Measurements from ENCODE around the gene TAF1.
"Not testable (repeated sequence)": the region's sequence is repeated elsewhere in the genome, so short reads cannot be mapped to it uniquely, and the experiment has no call there.

Gene TAF1, protein sequence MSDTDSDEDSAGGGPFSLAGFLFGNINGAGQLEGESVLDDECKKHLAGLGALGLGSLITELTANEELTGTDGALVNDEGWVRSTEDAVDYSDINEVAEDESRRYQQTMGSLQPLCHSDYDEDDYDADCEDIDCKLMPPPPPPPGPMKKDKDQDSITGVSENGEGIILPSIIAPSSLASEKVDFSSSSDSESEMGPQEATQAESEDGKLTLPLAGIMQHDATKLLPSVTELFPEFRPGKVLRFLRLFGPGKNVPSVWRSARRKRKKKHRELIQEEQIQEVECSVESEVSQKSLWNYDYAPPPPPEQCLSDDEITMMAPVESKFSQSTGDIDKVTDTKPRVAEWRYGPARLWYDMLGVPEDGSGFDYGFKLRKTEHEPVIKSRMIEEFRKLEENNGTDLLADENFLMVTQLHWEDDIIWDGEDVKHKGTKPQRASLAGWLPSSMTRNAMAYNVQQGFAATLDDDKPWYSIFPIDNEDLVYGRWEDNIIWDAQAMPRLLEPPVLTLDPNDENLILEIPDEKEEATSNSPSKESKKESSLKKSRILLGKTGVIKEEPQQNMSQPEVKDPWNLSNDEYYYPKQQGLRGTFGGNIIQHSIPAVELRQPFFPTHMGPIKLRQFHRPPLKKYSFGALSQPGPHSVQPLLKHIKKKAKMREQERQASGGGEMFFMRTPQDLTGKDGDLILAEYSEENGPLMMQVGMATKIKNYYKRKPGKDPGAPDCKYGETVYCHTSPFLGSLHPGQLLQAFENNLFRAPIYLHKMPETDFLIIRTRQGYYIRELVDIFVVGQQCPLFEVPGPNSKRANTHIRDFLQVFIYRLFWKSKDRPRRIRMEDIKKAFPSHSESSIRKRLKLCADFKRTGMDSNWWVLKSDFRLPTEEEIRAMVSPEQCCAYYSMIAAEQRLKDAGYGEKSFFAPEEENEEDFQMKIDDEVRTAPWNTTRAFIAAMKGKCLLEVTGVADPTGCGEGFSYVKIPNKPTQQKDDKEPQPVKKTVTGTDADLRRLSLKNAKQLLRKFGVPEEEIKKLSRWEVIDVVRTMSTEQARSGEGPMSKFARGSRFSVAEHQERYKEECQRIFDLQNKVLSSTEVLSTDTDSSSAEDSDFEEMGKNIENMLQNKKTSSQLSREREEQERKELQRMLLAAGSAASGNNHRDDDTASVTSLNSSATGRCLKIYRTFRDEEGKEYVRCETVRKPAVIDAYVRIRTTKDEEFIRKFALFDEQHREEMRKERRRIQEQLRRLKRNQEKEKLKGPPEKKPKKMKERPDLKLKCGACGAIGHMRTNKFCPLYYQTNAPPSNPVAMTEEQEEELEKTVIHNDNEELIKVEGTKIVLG (N-terminal part only)

DNA sequence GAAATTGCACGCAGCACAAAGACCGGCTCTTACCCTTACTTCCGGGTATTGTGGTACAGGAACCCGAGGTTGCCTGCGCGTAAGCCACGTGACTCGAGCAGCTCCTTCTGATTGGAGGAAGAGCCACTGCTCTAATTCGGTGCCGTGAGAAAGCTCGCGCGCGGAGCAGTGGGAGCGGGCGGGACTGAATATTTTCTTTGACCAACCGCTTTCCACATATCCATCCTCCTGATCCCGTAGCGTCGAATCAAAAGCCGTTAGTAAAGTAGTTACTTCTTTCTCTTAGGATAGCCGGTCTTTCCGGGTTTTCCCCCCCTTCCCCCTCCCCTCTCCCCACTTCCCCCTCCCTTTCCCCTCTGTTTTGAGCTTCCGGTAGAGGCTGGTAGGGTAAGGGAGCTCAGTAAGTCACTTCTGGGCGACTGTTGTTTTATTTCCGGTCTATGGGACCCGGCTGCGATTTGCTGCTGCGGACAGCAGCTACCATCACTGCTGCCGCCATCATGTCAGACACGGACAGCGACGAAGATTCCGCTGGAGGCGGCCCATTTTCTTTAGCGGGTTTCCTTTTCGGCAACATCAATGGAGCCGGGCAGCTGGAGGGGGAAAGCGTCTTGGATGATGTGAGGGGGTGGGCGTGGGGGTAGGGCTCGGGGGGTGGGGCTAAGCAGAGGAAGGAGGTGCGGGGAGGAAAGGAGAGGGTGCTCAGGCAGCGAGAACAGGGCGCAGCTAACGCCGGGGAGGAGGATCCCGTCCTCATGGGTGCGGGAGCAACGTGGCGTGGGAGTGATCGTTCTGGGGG lies at the start of gene TAF1:
Gene TAF1, plus strand, starts transcription at position 483 of the 799 bp plus-strand sequence. Its CDS starts 18 bp downstream, at position 501.
- peak; percentile 96 for DNase-seq (ENCODE audit: low spot score)

DNA sequence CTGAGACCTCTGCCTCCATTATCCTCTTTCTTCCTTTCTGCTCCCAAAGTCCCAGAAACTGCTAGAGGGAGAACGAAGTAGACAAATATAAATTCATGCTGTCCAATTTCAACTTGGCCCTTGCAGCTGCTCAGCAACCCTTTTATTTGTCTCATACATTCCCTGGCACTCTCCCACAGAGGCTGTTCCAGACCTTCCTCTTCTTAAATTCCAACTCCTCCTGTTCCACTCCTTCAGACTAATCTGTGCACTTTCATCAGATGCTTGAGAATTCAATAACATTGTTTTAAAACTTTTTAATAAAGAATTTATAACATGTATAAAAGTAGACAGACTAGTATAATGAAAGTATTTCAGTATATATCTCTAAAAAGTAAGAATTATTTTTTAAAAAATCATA lies 49.2 kb upstream of the TAF1 start:
- DNase-seq (ENCODE audit: low spot score), result not testable (repeated sequence)

GRCh38 chrX:71320126-71320525 lies 46.0 kb upstream of the TAF1 start:
- no peak for DNase-seq (ENCODE audit: low spot score)

DNA sequence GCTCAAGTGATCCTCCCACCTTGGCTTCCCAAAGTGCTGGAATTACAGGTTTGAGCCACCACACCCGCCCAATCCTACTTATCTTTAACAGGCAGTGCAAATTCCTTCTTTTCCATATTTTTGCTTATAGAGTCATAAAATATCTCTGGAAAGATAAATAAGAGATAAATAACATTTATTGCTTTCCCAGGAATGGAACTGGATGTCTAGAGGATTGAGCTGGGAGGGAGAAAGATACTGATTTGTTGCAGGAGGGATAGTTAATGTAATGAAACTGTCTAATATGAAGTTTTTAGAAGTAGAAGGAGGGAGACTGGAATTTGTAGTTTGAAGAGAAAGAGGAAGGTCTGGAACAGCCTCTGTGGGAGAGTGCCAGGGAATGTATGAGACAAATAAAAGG lies 44.4 kb upstream of the TAF1 start:
- DNase-seq (ENCODE audit: low spot score), result no peak

- DNase-seq (ENCODE audit: low spot score), result not testable (repeated sequence)
These were observed 41.7 kb upstream of the TAF1 start for GRCh38 chrX:71324452-71324851.

- DNase-seq (ENCODE audit: low spot score), result no peak
These were observed 39.8 kb upstream of the TAF1 start for GRCh38 chrX:71326394-71326793.

DNA sequence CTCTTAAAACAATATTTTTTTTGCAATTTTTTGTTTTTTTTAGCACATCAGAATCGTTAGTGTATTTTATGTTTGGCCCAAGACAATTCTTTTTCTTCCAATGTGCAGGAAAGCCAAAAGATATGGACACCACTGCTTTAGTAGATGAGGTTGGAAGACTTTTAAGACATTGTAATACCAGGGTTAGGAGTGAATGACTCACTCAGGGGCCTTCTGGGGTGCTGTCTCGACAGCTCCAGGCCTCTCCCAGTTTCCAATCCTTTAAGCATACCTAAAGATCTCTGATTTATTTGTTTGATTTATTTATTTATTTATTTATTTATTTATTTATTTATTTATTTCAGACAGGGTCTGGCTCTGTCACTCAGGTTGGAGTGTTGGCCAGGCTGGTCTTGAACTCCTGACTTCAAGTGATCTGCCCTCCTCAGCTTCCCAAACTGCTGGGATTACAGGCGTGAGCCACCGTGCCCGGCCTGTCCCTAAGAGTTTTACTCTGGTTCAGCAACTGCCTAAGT lies 16.9 kb upstream of the TAF1 start:
- not testable (repeated sequence) for DNase-seq (ENCODE audit: low spot score)

GRCh38 chrX:71349867-71350266 lies 16.3 kb upstream of the TAF1 start:
- not testable (repeated sequence) for DNase-seq (ENCODE audit: low spot score)

GRCh38 chrX:71352439-71352838 lies 13.7 kb upstream of the TAF1 start:
- DNase-seq (ENCODE audit: low spot score), result not testable (repeated sequence)

GRCh38 chrX:71364221-71364620 lies 1.9 kb upstream of the TAF1 start:
- DNase-seq (ENCODE audit: low spot score), result no peak

DNA sequence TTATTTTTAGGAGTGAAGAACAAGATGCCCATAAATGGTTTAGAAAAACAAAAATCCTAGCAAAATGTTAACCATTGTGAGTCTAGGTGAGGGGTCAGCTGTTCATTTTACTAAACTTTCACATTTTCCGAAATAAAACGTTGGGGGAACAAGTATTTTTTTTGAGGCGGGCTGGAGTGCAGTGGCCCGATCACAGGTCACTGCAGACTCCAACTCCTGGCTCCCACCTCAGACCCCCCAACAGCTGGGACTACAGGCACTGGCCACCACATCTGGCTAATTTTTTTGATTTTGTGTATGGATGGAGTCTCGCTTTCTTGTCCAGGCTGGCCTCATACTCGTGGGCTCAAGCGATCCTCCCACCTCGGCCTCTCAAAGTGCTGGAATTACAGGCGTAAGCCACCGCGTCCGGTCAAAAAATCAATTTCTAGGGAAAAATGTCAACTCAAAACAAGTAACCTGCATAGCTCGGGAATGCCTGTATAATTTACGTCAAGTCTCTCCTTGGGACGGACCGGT lies 742 bp upstream of the TAF1 start:
- no peak for DNase-seq (ENCODE audit: low spot score)

DNA sequence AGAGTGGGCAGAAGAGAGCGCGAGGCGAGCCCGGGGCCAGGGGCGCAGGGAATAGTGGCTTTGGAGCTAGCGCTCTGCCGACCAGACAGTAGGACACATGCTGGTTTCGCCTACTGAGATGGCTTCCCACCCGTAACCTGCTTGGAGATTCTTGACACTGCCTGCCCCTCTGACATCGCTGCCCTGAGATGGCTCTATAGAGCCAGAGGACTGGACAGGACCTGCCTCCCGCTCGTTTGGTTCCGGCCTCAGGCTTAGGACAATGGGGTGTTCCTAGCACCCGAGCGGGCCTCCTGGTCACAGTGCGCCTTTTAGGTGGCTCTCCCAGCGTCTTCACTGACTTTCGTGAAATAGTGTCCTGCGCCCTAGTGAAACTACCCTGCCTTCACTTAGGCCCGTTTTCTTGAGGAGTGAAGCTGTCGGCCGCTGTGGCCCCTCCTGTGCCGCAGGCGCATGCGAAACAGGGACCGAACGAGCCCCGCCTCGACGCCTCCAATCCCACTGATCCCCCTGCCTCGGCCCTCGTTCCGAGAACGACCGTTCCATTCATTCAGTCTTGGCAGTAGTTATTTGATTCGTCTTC lies 608 bp downstream of the TAF1 start:
- no peak for DNase-seq (ENCODE audit: low spot score)

- DNase-seq (ENCODE audit: low spot score), result no peak
These were observed 1.2 kb downstream of the TAF1 start for GRCh38 chrX:71367396-71367795.

DNA sequence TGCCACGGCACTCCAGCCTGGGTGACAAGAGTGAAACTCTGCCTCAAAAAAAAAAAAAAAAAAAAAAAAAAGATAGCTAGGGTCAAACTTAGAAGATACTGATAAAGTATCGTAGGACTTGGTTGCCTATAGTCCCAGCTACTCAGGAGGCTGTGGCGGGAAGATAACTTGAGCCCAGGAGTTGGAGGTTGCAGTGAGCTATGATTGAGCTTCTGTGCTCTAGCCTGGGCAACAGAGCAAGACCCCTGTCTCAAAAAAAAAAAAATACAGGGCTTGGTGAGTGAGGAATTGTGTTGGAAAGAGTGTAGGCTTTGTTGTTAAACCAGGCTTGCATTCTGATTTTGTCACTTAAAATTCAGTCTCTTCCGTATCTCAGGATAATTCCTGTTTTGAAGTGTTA lies 6.2 kb downstream of the TAF1 start:
- DNase-seq (ENCODE audit: low spot score), result no peak

DNA sequence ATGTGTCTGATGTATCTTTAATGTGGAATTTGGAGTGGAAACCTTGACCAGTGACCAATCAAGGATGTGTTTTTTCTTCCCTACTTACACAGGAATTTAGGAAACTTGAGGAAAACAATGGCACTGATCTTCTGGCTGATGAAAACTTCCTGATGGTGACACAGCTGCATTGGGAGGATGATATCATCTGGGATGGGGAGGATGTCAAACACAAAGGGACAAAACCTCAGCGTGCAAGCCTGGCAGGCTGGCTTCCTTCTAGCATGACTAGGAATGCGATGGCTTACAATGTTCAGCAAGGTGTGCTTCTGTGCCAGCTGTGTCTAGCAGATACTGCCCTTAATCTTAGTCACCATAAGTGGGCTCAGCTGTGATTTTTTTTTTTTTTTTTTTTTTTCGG lies 12.6 kb downstream of the TAF1 start:
- DNase-seq (ENCODE audit: low spot score), result no peak

- not testable (repeated sequence) for DNase-seq (ENCODE audit: low spot score)
These were observed 25.6 kb downstream of the TAF1 start for GRCh38 chrX:71391725-71392124.

DNA sequence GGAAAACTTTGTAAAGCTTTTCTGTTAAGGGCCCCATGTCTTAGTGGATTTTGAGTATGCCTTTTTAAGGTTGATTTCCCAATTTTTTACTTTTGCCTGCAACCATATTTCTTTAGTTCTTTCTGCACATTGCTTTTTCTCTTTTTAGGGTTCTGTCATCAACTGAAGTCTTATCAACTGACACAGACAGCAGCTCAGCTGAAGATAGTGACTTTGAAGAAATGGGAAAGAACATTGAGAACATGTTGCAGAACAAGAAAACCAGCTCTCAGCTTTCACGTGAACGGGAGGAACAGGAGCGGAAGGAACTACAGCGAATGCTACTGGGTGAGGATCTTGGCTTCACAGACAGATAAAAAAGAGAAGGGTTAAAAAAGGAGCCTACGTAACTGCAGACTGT lies 27.8 kb downstream of the TAF1 start:
- DNase-seq (ENCODE audit: low spot score), result no peak

GRCh38 chrX:71396576-71396975 lies 30.4 kb downstream of the TAF1 start:
- DNase-seq (ENCODE audit: low spot score), result no peak

DNA sequence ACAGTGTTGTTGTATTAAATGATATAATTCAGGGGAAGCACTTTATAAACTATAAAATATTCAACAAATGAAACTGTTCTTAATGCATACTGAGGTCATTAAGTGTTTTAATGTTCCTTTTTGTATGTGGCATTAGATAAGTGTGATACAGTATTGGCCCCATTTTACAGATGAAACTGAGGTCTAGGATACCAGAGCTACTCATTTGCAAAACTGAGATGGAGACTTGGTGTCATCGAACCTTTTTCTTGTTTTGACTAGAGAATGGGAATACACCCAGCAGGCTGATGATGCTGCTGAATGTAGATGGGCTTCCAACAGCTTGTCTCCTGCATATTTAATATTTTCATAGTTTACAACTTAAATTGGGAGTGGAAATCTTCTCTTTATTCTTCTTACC lies 34.6 kb downstream of the TAF1 start:
- DNase-seq (ENCODE audit: low spot score), result no peak

DNA sequence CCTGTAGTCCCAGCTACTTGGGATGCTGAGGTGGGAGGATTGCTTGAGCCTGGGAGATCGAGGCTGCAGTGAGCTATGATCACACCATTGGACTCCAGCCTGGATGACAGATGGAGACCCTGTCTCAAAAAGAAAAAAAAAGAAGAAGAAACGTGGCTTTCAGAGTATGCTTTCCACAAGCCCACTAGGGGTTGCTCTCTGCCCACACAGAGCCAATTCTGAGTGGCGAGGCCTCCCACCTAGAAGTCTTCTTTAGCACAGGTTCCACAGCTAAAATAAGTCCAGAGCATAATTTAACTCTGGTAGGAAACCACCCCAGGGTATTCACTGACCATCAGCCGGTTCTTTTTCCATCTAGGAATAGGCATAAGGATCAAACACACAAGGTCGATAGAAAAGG lies 50.1 kb downstream of the TAF1 start:
- not testable (repeated sequence) for DNase-seq (ENCODE audit: low spot score)
